ENCODE results near the gene TMEM273. TPM values are rescaled to one million over a fixed set of nuclear protein-coding genes. Genes with fewer than 3 reads are reported as not detected.

TMEM273 gene, protein sequence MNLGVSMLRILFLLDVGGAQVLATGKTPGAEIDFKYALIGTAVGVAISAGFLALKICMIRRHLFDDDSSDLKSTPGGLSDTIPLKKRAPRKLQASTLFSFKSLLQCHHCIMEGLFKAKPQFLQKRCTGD
- total RNA-seq = 10 to 100 TPM; 19.4 to 46.9 TPM
- 1 to 10 TPM; 5.5 to 9.8 (median 6.3) TPM for polyA plus RNA-seq (ENCODE audit: insufficient read length in 6 of 6)
- long read RNA-seq, donor 1, partial matches to known transcripts = 0 of 2 reads
- long read RNA-seq, donor 1, other reads (novel, unspliced or antisense) = 0 of 2 reads
- long read RNA-seq, donor 2, partial matches to known transcripts = 0 of 1 reads
- long read RNA-seq, donor 2, other reads (novel, unspliced or antisense) = 0 of 1 reads
- long read RNA-seq, donor 3 = 0 reads
- long read RNA-seq, donor 4, transcript TMEM273-207 (6 exons, 614 nt) = major isoform, 9 of 16 reads
- long read RNA-seq, donor 4, partial matches to known transcripts = 0 of 16 reads
- long read RNA-seq, donor 4, other reads (novel, unspliced or antisense) = 7 of 16 reads
- long read RNA-seq, donor 5, partial matches to known transcripts = 0 of 1 reads
- long read RNA-seq, donor 5, other reads (novel, unspliced or antisense) = 0 of 1 reads
- long read RNA-seq, donor 6, partial matches to known transcripts = 0 of 1 reads
- long read RNA-seq, donor 6, other reads (novel, unspliced or antisense) = 0 of 1 reads
- long read RNA-seq, donor 7 = 0 reads
- long read RNA-seq, donor 8 = 0 reads
- long read RNA-seq, donor 9 = 0 reads
- long read RNA-seq, donor 10, transcript TMEM273-207 (6 exons, 614 nt) = major isoform, 13 of 24 reads
- long read RNA-seq, donor 10, partial matches to known transcripts = 3 of 24 reads
- long read RNA-seq, donor 10, other reads (novel, unspliced or antisense) = 8 of 24 reads
- long read RNA-seq, donor 11 = 0 reads
- long read RNA-seq, donor 12, partial matches to known transcripts = 0 of 1 reads
- long read RNA-seq, donor 12, other reads (novel, unspliced or antisense) = 0 of 1 reads

DNA sequence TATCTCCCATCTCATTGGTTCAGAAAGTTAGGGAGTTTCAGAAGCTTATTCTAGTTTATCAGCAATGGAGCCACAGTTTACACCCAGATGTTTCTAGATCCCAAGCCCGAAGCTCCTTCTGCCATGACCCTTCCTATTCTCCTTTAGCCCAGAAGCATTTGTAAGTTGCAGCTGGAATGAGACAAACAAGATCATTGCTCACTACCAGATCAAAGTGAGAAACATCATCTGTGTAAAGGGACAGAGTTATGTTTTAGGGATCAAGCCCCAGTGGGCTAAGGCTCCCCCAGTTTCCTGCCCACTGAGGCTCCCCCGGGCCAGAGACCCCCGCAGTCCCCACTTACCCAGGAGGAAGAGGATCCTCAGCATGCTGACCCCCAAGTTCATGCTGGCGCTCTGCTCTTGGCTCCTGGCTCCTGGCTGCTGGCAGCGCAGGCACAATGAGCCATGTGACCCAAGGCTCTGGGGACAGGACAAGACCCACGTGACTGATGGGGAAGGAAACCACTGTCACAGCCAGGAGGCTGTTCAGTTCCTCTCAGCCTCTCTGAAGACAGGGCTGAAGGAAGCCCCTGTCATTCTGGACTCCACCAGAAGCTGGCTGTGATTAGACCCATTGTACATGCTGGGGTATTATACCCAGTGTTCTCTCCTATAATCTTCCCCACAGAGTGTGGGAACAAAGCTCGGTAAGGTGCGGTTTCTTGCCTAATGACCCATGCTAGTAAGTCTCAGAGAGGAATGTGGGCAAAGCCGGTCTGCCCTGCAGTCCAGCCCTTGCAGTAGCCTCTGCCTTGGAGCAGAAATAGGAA is at the start of gene TMEM273:
TSS of gene TMEM273 (minus strand) at position 442 of the 812 bp plus-strand sequence. CDS start at position 387, 55 bp downstream.
- DNase-seq (peak in 3 of 4 donors; percentile 50 to 90 (median 88)), ATAC-seq (peak; percentile 84)
- peaks cover 0 to 81% of the 10 kb centered on the region in 2 donors for H3K4me1 ChIP-seq
- peak within 1 kb of the TSS; percentile 15 to 41 for H3K4me3 ChIP-seq
- H3K27me3 ChIP-seq = no peaks in the 10 kb centered on the region
- H3K36me3 ChIP-seq = no peaks in the 10 kb centered on the region
- intact Hi-C loops (cut with DNase I) = no loop called here
- H3K9me3 ChIP-seq = no peaks in the 10 kb centered on the region
- peak within 1 kb of the TSS; percentile 74 to 83 for H3K27ac ChIP-seq
- TF ChIP-seq, protein P1, sequence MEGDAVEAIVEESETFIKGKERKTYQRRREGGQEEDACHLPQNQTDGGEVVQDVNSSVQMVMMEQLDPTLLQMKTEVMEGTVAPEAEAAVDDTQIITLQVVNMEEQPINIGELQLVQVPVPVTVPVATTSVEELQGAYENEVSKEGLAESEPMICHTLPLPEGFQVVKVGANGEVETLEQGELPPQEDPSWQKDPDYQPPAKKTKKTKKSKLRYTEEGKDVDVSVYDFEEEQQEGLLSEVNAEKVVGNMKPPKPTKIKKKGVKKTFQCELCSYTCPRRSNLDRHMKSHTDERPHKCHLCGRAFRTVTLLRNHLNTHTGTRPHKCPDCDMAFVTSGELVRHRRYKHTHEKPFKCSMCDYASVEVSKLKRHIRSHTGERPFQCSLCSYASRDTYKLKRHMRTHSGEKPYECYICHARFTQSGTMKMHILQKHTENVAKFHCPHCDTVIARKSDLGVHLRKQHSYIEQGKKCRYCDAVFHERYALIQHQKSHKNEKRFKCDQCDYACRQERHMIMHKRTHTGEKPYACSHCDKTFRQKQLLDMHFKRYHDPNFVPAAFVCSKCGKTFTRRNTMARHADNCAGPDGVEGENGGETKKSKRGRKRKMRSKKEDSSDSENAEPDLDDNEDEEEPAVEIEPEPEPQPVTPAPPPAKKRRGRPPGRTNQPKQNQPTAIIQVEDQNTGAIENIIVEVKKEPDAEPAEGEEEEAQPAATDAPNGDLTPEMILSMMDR (IDR thresholded peaks at IDR 0.05) = no peak

DNA sequence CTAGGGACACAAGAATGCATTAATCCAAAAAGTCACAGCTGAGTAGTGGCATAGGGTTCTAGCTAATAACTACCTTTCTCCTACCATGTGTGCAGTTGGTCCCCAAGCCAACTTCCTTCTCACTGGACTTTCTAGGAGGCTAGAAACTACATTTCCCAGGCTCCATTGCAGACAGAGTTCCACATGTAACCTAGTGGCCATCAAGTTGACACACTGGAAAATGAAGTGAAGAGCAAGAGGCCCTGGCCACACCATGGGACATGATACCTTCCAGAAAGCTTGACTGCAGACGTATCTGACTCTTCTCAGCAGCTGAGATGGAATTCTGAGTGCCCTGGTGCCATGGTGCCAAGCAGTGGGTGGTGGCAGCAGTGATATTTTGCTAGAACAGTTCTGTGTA is 49.8 kb upstream of the TMEM273 start:
- H3K27me3 ChIP-seq = no peaks in the 10 kb centered on the region
- ATAC-seq = no peak
- intact Hi-C loops (cut with DNase I) = no loop called here

DNA sequence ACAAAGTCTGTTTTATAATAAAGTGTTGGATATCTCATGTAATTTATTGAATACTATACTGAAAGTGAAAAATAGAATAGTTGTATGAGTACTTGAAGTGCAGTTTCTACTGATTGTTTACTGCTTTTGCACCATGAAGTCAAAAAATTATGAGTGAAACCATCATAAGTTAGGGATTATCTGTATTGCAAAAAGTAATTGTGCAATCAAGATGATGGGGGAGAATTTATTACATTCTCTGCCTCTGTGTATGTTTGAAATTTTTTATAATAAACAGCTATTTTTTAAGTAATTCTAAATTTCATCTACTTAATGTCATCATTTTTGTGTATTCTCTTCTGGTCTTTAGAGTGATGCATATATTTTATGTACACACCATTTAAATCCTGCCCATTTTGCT is 47.2 kb upstream of the TMEM273 start:
- intact Hi-C loops (cut with DNase I) = no loop called here
- TF ChIP-seq, protein P1 (IDR thresholded peaks at IDR 0.05) = no peak
- ATAC-seq = no peak

More for the DNA sequence above, 49.8 kb upstream of the TMEM273 start:
- peaks cover 0 to 10% of the 10 kb centered on the region in 2 donors for H3K4me1 ChIP-seq
- DNase-seq = no peak
- no peak overlapping the region for H3K27ac ChIP-seq
- no peak overlapping the region for H3K4me3 ChIP-seq
- TF ChIP-seq, protein P1 (IDR thresholded peaks at IDR 0.05) = no peak
- H3K9me3 ChIP-seq = no peaks in the 10 kb centered on the region
- H3K36me3 ChIP-seq = no peaks in the 10 kb centered on the region

DNA sequence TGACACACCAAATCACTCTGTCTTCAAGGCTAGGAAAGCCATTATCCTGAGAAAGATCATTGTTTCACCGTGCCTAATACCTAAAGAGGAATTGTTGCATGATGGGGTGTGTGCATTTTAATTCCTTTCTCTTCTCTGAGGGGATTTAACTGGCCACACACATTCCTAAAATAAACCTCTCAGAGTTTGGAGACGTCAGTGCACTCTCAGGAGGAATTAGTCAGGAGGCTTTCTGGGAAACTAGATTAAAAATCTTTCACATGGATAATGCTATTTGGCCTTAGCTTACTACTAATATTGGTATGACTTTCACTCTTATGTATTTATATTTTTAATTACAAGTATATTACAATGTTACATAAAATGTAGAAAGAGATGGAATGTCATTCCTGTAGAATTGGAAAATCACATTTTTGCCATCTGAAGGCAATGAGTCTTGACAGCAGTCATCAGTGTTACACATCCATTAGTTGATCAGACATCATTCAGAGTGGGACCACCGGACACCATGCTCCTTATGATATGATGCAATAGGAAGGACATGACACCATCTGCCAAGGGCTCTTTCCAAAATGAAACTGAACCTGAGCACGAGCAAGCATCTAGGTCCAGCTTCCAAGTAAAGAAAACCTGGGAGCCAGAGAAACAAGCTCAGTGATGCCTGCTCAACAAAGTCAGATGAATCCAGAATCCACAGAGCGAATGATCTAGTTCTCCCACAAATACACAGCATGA is 43.1 kb upstream of the TMEM273 start:
- H3K36me3 ChIP-seq = no peaks in the 10 kb centered on the region
- ATAC-seq = no peak
- TF ChIP-seq, protein P1 (IDR thresholded peaks at IDR 0.05) = no peak

More for the DNA sequence above, 47.2 kb upstream of the TMEM273 start:
- H3K9me3 ChIP-seq = no peaks in the 10 kb centered on the region
- no peaks in the 10 kb centered on the region for H3K4me1 ChIP-seq
- no peaks in the 10 kb centered on the region for H3K27me3 ChIP-seq
- no peaks in the 10 kb centered on the region for H3K36me3 ChIP-seq
- DNase-seq = no peak
- no peak overlapping the region for H3K27ac ChIP-seq
- H3K4me3 ChIP-seq = no peak overlapping the region

More for the DNA sequence above, 43.1 kb upstream of the TMEM273 start:
- Histone ChIP-seq H3K4me3 (no peak overlapping the region), H3K4me1 (no peaks in the 10 kb centered on the region), H3K9me3 (no peaks in the 10 kb centered on the region), H3K27ac (no peak overlapping the region), H3K27me3 (no peaks in the 10 kb centered on the region)
- DNase-seq = no peak
- intact Hi-C loops (cut with DNase I) = no loop called here

All from left lung (tissue), 14 donors.